IMR-90 (cell line): ENCODE results near the gene TLR6. TPM values are rescaled to one million over a fixed set of nuclear protein-coding genes. Genes with fewer than 3 reads are reported as not detected.

ENCODE experiments used
- ATAC-seq: fragments of 200-7000 bp; cut with Tn5 transposase; 2 replicates; pipeline ENCODE4 v1.9.1; 2020; ENCODE audit warnings: low read depth, mild to moderate bottlenecking, moderate library complexity
- BruUV-seq: library from RNA; stranded (reverse); fragments of 400-500 nt; replicated peaks from 2 replicates; lab custom pipeline; 2021; lab: Mats Ljungman, UMichigan
- CTCF ChIA-PET: fragments of 300-600 bp; formaldehyde crosslinking; extraction: SDS; loops from one replicate; lab custom pipeline; 2021; ENCODE audit warnings: antibody characterized with exemption; lab: Yijun Ruan, JAX
- POLR2A ChIA-PET: fragments of 300-600 bp; sonication (Branson Sonifier 250); formaldehyde crosslinking; loops from one replicate; lab custom pipeline; 2022; ENCODE audit warnings: antibody characterized with exemption; ENCODE audit not compliant: unreplicated experiment; lab: Charles Lee
- DNase-seq: peaks from one replicate; pipeline ENCODE4 v3.0.0; 2013
- H2AFZ ChIP-seq: replicated peaks from 2 replicates; pipeline ENCODE3; 2013; ENCODE audit warnings: low read length, mild to moderate bottlenecking; ENCODE audit not compliant: poor library complexity
- H2AK5ac ChIP-seq: 2 replicates; pipeline ENCODE4 v1.6.1; 2013; ENCODE audit warnings: low read depth, low read length, inconsistent platforms
- H2AK9ac ChIP-seq: replicated peaks from 2 replicates; pipeline ENCODE3; 2013; ENCODE audit warnings: mild to moderate bottlenecking, low read depth, low read length, moderate library complexity; ENCODE audit not compliant: poor library complexity
- H2BK120ac ChIP-seq: 2 replicates; pipeline ENCODE4 v1.6.1; 2013; ENCODE audit warnings: low read depth, low read length, inconsistent platforms
- H2BK15ac ChIP-seq: 3 replicates; pipeline ENCODE4 v1.6.1; 2013; ENCODE audit warnings: low read depth, low read length, inconsistent platforms
- H2BK20ac ChIP-seq: 2 replicates; pipeline ENCODE4 v1.6.1; 2013; ENCODE audit warnings: low read depth, mild to moderate bottlenecking, inconsistent platforms, low read length, moderate library complexity
- H2BK5ac ChIP-seq: 2 replicates; pipeline ENCODE4 v1.6.1; 2013; ENCODE audit warnings: mild to moderate bottlenecking, low read depth, low read length, inconsistent platforms; ENCODE audit not compliant: poor library complexity, severe bottlenecking
- H3K14ac ChIP-seq: replicated peaks from 2 replicates; pipeline ENCODE4 v1.6.1; 2013; ENCODE audit warnings: low read depth, low read length, inconsistent platforms
- H3K18ac ChIP-seq: 2 replicates; pipeline ENCODE4 v1.6.1; 2013; ENCODE audit warnings: low read depth, low read length, control low read depth
- H3K23ac ChIP-seq: 2 replicates; pipeline ENCODE4 v1.6.1; 2013; ENCODE audit warnings: low read depth, low read length, inconsistent platforms
- H3K27ac ChIP-seq: 2 replicates; pipeline ENCODE4 v1.5.1; 2013; ENCODE audit warnings: mild to moderate bottlenecking, control low read depth, low read length; ENCODE audit not compliant: insufficient read depth
- H3K27me3 ChIP-seq: 2 replicates; pipeline ENCODE4 v1.6.1; 2013; ENCODE audit warnings: low read length; ENCODE audit not compliant: control insufficient read depth, insufficient read depth
- H3K36me3 ChIP-seq: 2 replicates; pipeline ENCODE4 v1.6.1; 2013; ENCODE audit warnings: low read length, mixed read lengths; ENCODE audit not compliant: control insufficient read depth, insufficient read depth
- H3K4ac ChIP-seq: 2 replicates; pipeline ENCODE4 v1.6.1; 2013; ENCODE audit warnings: low read depth, low read length, inconsistent platforms
- H3K4me1 ChIP-seq: 2 replicates; pipeline ENCODE4 v1.6.1; 2013; ENCODE audit warnings: low read length, mixed read lengths; ENCODE audit not compliant: control insufficient read depth, insufficient read depth
- H3K4me2 ChIP-seq: 2 replicates; pipeline ENCODE4 v1.6.1; 2013; ENCODE audit warnings: low read depth, mild to moderate bottlenecking, control low read depth, low read length, moderate library complexity
- H3K4me3 ChIP-seq: 2 replicates; pipeline ENCODE4 v1.5.1; 2013; ENCODE audit warnings: low read depth, mild to moderate bottlenecking, control low read depth, low read length, moderate library complexity; ENCODE audit not compliant: insufficient read depth
- H3K56ac ChIP-seq: 2 replicates; pipeline ENCODE4 v1.6.1; 2013; ENCODE audit warnings: low read length, inconsistent platforms; ENCODE audit not compliant: insufficient read depth; ENCODE audit errors: extremely low read depth
- H3K79me1 ChIP-seq, 2 experiments: 2 replicates each; pipeline ENCODE4 v1.6.1; 2013; ENCODE audit warnings: low read length in 2 of 2, inconsistent platforms in 1 of 2, low read depth in 1 of 2
- H3K9ac ChIP-seq: 2 replicates; pipeline ENCODE4 v1.6.1; 2013; ENCODE audit warnings: low read depth, low read length, control low read depth
- H3K9me1 ChIP-seq: 2 replicates; pipeline ENCODE4 v1.6.1; 2013; ENCODE audit warnings: low read length, inconsistent platforms; ENCODE audit not compliant: insufficient read depth
- H3K9me3 ChIP-seq: 2 replicates; pipeline ENCODE4 v1.6.1; 2013; ENCODE audit warnings: low read length; ENCODE audit not compliant: control insufficient read depth, insufficient read depth
- H4K20me1 ChIP-seq: 2 replicates; pipeline ENCODE4 v1.6.1; 2013; ENCODE audit warnings: low read length, inconsistent platforms; ENCODE audit not compliant: insufficient read depth
- H4K5ac ChIP-seq: 2 replicates; pipeline ENCODE4 v1.6.1; 2013; ENCODE audit warnings: mild to moderate bottlenecking, low read depth, low read length, control low read depth
- H4K8ac ChIP-seq, 2 experiments: 2 replicates each; pipeline ENCODE4 v1.6.1; 2013; ENCODE audit warnings: low read depth in 2 of 2, low read length in 2 of 2, control low read depth in 1 of 2, inconsistent platforms in 1 of 2
- H4K91ac ChIP-seq: 2 replicates; pipeline ENCODE4 v1.6.1; 2013; ENCODE audit warnings: low read depth, low read length, inconsistent platforms; ENCODE audit not compliant: insufficient read depth
- CEBPB ChIP-seq: IDR thresholded peaks from 2 replicates; pipeline ENCODE4 v1.6.1; 2012; ENCODE audit warnings: low read depth, low read length, improper control_type of control experiment
- CHD1 ChIP-seq: IDR thresholded peaks from 2 replicates; pipeline ENCODE4 v1.6.1; 2012; ENCODE audit warnings: low read depth, low read length, improper control_type of control experiment
- MAFK ChIP-seq: IDR thresholded peaks from 2 replicates; pipeline ENCODE4 v1.6.1; 2012; ENCODE audit warnings: low read depth, low read length, improper control_type of control experiment
- NFE2L2 ChIP-seq: fragments of 150-350 bp; IDR thresholded peaks from 2 replicates; pipeline ENCODE4 v1.6.1; 2016; ENCODE audit warnings: low read depth, mild to moderate bottlenecking, low read length
- POLR2A ChIP-seq: IDR thresholded peaks from 2 replicates; pipeline ENCODE4 v1.6.1; 2012; ENCODE audit warnings: mild to moderate bottlenecking, low read depth, low read length
- RAD21 ChIP-seq: IDR thresholded peaks from 2 replicates; pipeline ENCODE4 v1.6.1; 2012; ENCODE audit warnings: low read length, improper control_type of control experiment
- RFX5 ChIP-seq: IDR thresholded peaks from 2 replicates; pipeline ENCODE4 v1.8.0; 2012; ENCODE audit warnings: low read depth, mild to moderate bottlenecking, low read length, moderate library complexity
- SMC3 ChIP-seq: fragments of 150-350 bp; IDR thresholded peaks from 2 replicates; pipeline ENCODE4 v1.6.1; 2016; ENCODE audit warnings: low read depth, mild to moderate bottlenecking, antibody characterized with exemption, low read length, moderate library complexity
- WGBS, 2 experiments: methylation state at CpG; one replicate each; pipeline versions ENCODE4 v1.1.5 to v1.1.7; 2013; ENCODE audit warnings: missing lambda C conversion rate in 2 of 2; ENCODE audit not compliant: insufficient read length in 1 of 2; ENCODE audit errors: extremely low coverage in 2 of 2; 5-methylcytosine and 5-hydroxymethylcytosine counted together
- dilution Hi-C: fragments of 300-500 bp; cut with HindIII; formaldehyde crosslinking; loops from one replicate; pipeline ENCODE4 v1.14.3; 2018; ENCODE audit warnings: low sequenced_read_pairs; ENCODE audit not compliant: unreplicated experiment
- in situ Hi-C: fragments of 300-500 bp; cut with MboI; formaldehyde crosslinking; loops from 3 replicates; pipeline ENCODE4 v1.14.3; 2019; ENCODE audit warnings: low sequenced_read_pairs, inconsistent platforms, mixed read lengths
- intact Hi-C: fragments of 100-400 bp; cut with micrococcal nuclease; formaldehyde crosslinking; loops from 2 replicates; pipeline ENCODE4 v1.10.0; 2022
- polyA plus RNA-seq, 3 experiments: library from polyadenylated mRNA; depleted of rRNA; stranded (reverse); fragments of >200 nt; gene quantifications; 2 replicates each; pipeline ENCODE4 v1.2.3, GENCODE V29; 2012; ENCODE audit warnings: low replicate concordance in 1 of 3
- total RNA-seq: library from RNA; depleted of rRNA; stranded (reverse); fragments of >200 nt; gene quantifications from 2 replicates; pipeline ENCODE4 v1.2.3, GENCODE V29; 2012
- TF ChIP-seq, protein P1 (sequence below): conservative IDR thresholded peaks from 2 replicates; pipeline ENCODE4 v1.5.1; 2012; ENCODE audit warnings: mild to moderate bottlenecking, low read depth, low read length, improper control_type of control experiment

Gene TLR6
- total and polyA plus RNA-seq, 2 of the 4 experiments (the other 2 are of a cell fraction) = 1.4 to 3.9 TPM

DNA sequence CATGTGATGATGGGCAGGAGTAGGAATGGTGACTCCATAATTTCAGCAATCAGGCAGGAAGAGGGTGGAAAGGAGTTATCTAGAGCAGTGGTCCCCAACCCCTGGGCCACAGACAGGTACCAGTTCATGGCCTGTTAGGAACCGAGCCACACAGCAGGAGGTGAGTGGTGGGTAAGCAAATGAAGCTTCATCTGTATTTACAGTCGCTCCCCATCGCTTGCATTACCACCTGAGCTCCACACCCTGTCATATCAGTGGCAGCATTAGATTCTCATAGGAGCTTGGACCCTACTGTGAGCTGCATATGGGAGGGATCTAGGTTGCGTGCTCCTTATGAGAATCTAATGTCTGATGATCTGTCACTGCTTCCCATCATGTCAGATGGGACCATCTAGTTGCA is 72.5 kb downstream of the TLR6 start:
- ChIA-PET POLR2A (interaction anchor here (0.6 kb wide), 1 partner anchor 92 kb away, joined by 5 read pairs; no protein-coding TSS in a partner anchor), CTCF (interaction anchor here (0.6 to 1.5 kb wide), 2 partner anchors 9 to 604 kb away, joined by 3 read pairs; no protein-coding TSS in a partner anchor)
- dilution Hi-C loops (no loop called here), in situ Hi-C loops (no loop called here), intact Hi-C loops (no loop called here)
- Histone ChIP-seq H3K14ac (no peak overlapping the region), H3K4me3 (no peak overlapping the region), H3K36me3 (no peaks in the 10 kb centered on the region), H2AK5ac (no peak overlapping the region), H4K8ac (no peak overlapping the region), H3K4me1 (no peaks in the 10 kb centered on the region), H2BK120ac (no peak overlapping the region), H4K20me1 (no peaks in the 10 kb centered on the region), H2BK15ac (no peak overlapping the region), H3K27ac (no peak overlapping the region), H3K18ac (no peak overlapping the region), H3K23ac (no peak overlapping the region), H2BK20ac (no peak overlapping the region), H2AFZ (no peak overlapping the region), H4K5ac (no peak overlapping the region), H3K9me1 (no peaks in the 10 kb centered on the region), H3K56ac (no peak overlapping the region), H3K9ac (no peak overlapping the region), H3K4me2 (no peak overlapping the region), H4K91ac (no peak overlapping the region), H2BK5ac (no peak overlapping the region), H3K79me1 (no peaks in the 10 kb centered on the region), H2AK9ac (no peak overlapping the region), H3K4ac (no peak overlapping the region), H3K9me3 (no peaks in the 10 kb centered on the region), H3K27me3 (peaks cover 2% of the 10 kb centered on the region)
- no TSS peak for BruUV-seq
- no CpG with 5 or more reads among the region's 4 CpGs for WGBS, 2 experiments
- DNase-seq = no peak
- TF ChIP-seq RAD21 (no peak), MAFK (no peak), RFX5 (no peak), NFE2L2 (no peak), CHD1 (no peak), POLR2A (no peak), SMC3 (no peak), CEBPB (no peak)
- TF ChIP-seq, protein P1, sequence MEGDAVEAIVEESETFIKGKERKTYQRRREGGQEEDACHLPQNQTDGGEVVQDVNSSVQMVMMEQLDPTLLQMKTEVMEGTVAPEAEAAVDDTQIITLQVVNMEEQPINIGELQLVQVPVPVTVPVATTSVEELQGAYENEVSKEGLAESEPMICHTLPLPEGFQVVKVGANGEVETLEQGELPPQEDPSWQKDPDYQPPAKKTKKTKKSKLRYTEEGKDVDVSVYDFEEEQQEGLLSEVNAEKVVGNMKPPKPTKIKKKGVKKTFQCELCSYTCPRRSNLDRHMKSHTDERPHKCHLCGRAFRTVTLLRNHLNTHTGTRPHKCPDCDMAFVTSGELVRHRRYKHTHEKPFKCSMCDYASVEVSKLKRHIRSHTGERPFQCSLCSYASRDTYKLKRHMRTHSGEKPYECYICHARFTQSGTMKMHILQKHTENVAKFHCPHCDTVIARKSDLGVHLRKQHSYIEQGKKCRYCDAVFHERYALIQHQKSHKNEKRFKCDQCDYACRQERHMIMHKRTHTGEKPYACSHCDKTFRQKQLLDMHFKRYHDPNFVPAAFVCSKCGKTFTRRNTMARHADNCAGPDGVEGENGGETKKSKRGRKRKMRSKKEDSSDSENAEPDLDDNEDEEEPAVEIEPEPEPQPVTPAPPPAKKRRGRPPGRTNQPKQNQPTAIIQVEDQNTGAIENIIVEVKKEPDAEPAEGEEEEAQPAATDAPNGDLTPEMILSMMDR = no peak
- ATAC-seq = no peak
